Right ventricle myocardium inferior (tissue), 1 donor: ENCODE measurements around the gene GSTA4. TPM values are rescaled to one million over a fixed set of nuclear protein-coding genes. Genes with fewer than 3 reads are reported as not detected.
"Not testable (repeated sequence)": the region's sequence is repeated elsewhere in the genome, so short reads cannot be mapped to it uniquely, and the experiment has no call there.

Source experiments
- ATAC-seq: fragments of 200-7000 bp; cut with Tn5 transposase; one replicate; pipeline ENCODE4 v1.9.1; 2020; ENCODE audit warnings: mild to moderate bottlenecking, moderate library complexity
- DNase-seq: peaks from one replicate; pipeline ENCODE4 v3.0.0; 2021; ENCODE audit errors: missing footprints
- intact Hi-C: fragments of 100-400 bp; cut with DNase I; formaldehyde crosslinking; loops from one replicate; pipeline ENCODE4 v1.11.0; 2022
- total RNA-seq: library from RNA; stranded (reverse); fragmentation: NEBNext Ultra II Directional; extraction: Animal tissue kit (Norgen Biotek cat#: 25700); gene quantifications from one replicate; pipeline ENCODE4 v1.2.1, GENCODE V29; 2021
- donor health status: DM: no; HTN: yes; CAD: no; lungs with severe emphysema.

GSTA4 gene
- total RNA-seq, 1 donor from 2014 or later: 10.6 TPM

GRCh38 chr6:52946306-52946705 is 48.8 kb downstream of the GSTA4 start:
- ATAC-seq (no peak), DNase-seq (no peak)
- intact Hi-C loops: no loop called here

GRCh38 chr6:52942821-52943220 is 52.3 kb downstream of the GSTA4 start:
- ATAC-seq, DNase-seq, intact Hi-C loops: not testable (repeated sequence)

GRCh38 chr6:52942221-52942620 is 52.9 kb downstream of the GSTA4 start:
- ATAC-seq (no peak), DNase-seq (no peak)
- intact Hi-C loops: no loop called here

- intact Hi-C loops: no loop called here
- ATAC-seq (no peak), DNase-seq (no peak)
Observed at GRCh38 chr6:52937908-52938307, 57.2 kb downstream of the GSTA4 start.

- ATAC-seq (no peak), DNase-seq (no peak)
- intact Hi-C loops: no loop called here
Observed at GRCh38 chr6:52933778-52934177, 61.3 kb downstream of the GSTA4 start.

GRCh38 chr6:52931351-52931750 is 63.7 kb downstream of the GSTA4 start:
- intact Hi-C loops: no loop called here
- ATAC-seq (no peak), DNase-seq (no peak)

- ATAC-seq (no peak), DNase-seq (no peak)
- intact Hi-C loops: no loop called here
Observed at GRCh38 chr6:52929321-52930164, 65.5 kb downstream of the GSTA4 start.

Other genes starting within 250 kb of the GSTA4 start
- gene GSTA2, start 231.8 kb downstream of the GSTA4 start, total RNA-seq: not detected
- not detected for gene GSTA1, start 191.5 kb downstream of the GSTA4 start, total RNA-seq
- gene GSTA5, start 154.5 kb downstream of the GSTA4 start, total RNA-seq: not detected
- gene GSTA3, start 85.6 kb downstream of the GSTA4 start, total RNA-seq: not detected
- 6.4 TPM for gene CILK1, start 66.5 kb upstream of the GSTA4 start, total RNA-seq
- gene FBXO9, start 70.1 kb upstream of the GSTA4 start, total RNA-seq: 54.7 TPM
- gene GCM1, start 153.6 kb upstream of the GSTA4 start, total RNA-seq: not detected